Renal cortex interstitium (tissue), 11 donors: Measurements from ENCODE around the gene ZNF431. TPM values are rescaled to one million over a fixed set of nuclear protein-coding genes. Genes with fewer than 3 reads are reported as not detected.
A peak's percentile ranks its signal among the peaks of the same experiment; 100 is the strongest.
"Not testable (repeated sequence)": the region's sequence is repeated elsewhere in the genome, so short reads cannot be mapped to it uniquely, and the experiment has no call there.

Experiments used
- DNase-seq, 11 donors: peaks; one replicate each; pipeline ENCODE4 v3.0.0-alpha.2; 2013; ENCODE audit warnings: low read depth in 9 of 11, low spot score in 4 of 11; ENCODE audit errors: extremely low read depth in 1 of 11
- polyA plus RNA-seq, 3 donors: library from polyadenylated mRNA; unstranded; fragments of 120-200 nt; gene quantifications; one replicate each; pipeline ENCODE4 v1.2.1, GENCODE V29; 2013; ENCODE audit not compliant: insufficient read length in 3 of 3

The ZNF431 gene
- polyA plus RNA-seq, 3 donors, result 19.0 to 29.4 (median 23.6) TPM

- DNase-seq, result no peak
Measured at GRCh38 chr19:21133633-21134032, 8.2 kb upstream of the ZNF431 start.

GRCh38 chr19:21134934-21135366, 6.9 kb upstream of the ZNF431 start:
- DNase-seq, result no peak

DNA sequence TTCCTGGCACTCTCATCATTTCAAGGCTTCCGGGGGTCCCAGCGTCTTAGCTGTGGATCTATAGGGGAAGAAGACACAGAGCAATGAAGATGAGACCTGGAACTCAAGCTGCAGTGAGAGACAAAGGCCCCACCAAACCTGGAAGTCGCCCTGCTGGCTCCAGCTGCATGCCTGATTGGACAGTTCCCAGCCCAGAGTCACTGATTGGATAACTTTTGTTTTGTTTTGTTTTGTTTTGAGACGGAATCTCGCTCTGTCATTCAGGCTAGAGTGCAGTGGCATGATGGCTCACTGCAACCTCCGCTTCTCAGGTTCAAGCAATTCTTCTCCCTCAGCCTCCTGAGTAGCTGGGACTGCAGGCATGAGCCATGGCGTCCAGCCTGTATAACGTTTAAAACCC, 6.4 kb upstream of the ZNF431 start:
- no peak for DNase-seq

GRCh38 chr19:21138130-21138529, 3.7 kb upstream of the ZNF431 start:
- peak in 2 of 11 donors; percentile 5 to 28 for DNase-seq

DNA sequence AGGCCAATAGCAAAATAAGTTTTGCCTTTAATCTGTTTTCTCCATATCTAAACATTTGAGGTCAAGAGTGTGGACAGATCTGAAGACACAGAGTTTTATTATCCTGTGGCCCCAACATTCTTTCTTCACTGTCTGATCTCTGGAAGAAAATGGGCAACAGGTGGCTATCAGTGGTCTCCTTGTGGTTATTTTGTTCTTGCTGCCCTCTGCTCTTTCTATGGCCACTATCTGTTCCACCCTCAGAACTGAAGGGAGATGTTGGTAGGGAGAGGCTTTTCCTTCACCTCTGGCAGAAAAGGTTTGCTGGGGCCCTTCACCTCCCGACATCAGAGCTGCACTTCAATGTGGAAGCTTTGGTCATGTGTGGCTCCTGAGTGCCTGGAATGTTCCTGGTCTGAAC, 834 bp upstream of the ZNF431 start:
- not testable (repeated sequence) for DNase-seq

DNA sequence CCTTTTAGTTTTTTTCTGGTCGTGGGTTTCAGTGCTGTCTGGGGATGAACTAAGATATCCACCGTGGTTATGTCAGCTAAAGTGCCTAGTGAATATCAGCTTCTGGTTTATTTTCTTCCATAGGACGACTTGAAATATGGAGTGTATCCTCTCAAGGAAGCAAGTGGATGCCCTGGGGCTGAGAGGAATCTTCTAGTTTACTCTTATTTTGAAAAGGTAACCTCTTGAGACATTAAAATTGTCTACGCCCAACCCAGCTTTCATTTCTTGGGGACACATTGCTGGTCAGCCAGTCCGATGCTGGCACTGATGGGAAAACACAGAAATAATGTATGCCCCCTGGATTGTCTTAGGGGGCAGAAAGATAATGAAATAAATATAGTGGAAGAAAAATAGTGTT, 1.6 kb downstream of the ZNF431 start:
- DNase-seq, result no peak

GRCh38 chr19:21143854-21144253, 2.0 kb downstream of the ZNF431 start:
- DNase-seq, result no peak

GRCh38 chr19:21147540-21147939, 5.7 kb downstream of the ZNF431 start:
- no peak for DNase-seq

- no peak for DNase-seq
Measured at GRCh38 chr19:21148681-21149080, 6.8 kb downstream of the ZNF431 start.

DNA sequence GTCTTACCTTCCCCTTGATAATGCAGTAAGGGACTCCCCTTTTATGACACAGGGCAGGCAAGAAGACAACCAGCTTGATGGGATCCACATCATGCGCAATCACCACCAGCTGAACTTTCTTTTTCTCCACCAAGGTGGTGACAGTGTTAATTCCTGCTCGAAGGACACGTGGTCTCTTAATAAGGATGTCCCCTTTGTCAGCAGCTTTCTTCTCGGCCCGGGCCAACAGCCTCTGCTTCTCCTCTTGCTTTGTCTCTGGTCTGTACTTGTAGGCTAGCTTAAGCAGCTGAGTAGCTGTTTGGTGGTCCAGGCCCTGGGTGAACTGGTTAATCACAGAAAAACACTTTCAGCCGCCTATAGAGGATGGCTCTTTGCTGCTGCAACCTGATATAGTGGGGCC, 8.0 kb downstream of the ZNF431 start:
- DNase-seq, result no peak

- no peak for DNase-seq
Measured at GRCh38 chr19:21151460-21151859, 9.6 kb downstream of the ZNF431 start.

DNA sequence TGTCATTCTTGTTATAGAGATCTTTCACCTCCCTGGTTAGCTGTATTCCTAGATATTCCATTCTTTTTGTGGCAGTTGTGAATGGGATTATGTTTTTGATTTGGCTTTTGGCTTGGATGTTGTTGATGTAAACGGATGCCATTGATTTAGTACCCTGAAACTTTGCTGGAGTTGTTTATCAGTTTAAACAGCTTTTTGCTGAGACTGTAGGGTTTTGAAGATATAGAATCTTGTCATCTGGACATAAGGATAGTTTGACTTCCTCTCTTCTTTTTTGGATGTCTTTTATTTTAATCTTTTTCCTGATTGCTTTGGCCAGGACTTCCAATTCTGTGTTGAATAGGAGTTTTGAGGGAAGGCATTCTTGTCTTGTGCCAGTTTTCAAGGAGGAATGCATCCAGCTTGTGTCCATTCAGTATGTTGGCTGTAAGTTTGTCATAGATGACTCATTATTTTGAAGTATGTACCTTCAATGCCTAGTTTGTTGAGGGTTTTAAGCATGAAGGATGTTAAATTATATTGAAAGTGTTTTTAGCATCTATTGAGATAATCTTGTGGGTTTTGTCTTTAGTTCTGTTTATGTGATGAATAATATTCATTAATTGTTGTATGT, 16.8 kb downstream of the ZNF431 start:
- DNase-seq, result no peak

DNA sequence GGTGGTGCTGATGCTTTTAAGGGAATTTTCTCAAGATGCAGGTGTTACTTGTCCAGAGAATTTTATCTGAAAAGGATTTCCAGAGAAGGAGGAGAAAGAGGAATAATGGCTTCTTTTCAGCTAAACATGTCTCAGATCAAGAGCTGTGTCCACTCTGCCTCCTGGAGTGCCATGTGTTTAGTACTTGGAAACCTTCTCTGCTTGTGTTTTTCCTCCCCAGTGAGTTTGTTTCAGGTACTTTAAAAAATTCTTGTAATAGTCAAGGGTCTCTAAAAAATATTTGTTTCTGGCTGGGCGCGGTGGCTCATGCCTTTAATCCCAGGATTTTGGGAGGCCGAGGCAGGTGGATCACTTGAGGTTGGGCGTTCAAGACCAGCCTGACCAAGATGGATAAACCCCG, 22.7 kb downstream of the ZNF431 start:
- no peak for DNase-seq

GRCh38 chr19:21166436-21166835, 24.6 kb downstream of the ZNF431 start:
- DNase-seq, result no peak

DNA sequence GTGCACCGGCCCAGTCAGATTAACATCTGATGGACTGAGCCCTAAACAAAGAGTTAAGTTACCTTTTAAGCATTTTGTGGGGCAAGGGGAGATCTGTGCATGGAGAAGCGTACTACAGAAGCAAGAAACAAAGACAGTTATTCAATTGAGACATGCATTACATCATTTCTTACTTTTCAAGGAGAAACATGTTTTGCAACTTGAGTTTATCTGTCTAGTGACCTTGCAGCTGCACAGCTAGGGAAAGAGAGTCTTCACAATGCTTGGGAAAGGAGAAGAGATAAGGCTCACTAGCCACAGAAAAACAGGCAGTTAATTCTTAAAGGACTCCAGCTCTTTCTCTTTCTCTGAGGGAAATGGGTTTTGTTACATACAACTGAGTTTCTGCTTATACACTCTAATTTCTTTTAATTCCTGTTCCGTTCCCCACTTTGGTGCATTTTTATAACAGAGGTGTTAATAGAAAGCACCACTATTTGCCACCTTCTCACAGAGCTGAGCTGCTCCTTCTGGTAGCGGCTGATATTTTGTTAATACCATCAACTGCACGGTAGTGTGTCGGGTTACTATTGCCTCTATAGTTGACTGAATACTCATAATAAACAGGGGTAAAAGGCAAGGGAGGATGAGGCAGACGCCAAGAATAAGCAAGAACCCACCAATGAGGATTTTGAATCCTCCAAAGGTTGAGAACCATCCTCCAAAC, 55.9 kb downstream of the ZNF431 start:
- DNase-seq, result peak in 1 of 11 donors; percentile 4

GRCh38 chr19:21202865-21203494, 61.1 kb downstream of the ZNF431 start:
- peak; percentile 26 to 56 (median 39) for DNase-seq

- no peak for DNase-seq
Measured at GRCh38 chr19:21210037-21210621, 68.3 kb downstream of the ZNF431 start.

- no peak for DNase-seq
Measured at GRCh38 chr19:21221693-21222092, 79.9 kb downstream of the ZNF431 start.

GRCh38 chr19:21229938-21230337, 88.1 kb downstream of the ZNF431 start:
- DNase-seq, result not testable (repeated sequence)

DNA sequence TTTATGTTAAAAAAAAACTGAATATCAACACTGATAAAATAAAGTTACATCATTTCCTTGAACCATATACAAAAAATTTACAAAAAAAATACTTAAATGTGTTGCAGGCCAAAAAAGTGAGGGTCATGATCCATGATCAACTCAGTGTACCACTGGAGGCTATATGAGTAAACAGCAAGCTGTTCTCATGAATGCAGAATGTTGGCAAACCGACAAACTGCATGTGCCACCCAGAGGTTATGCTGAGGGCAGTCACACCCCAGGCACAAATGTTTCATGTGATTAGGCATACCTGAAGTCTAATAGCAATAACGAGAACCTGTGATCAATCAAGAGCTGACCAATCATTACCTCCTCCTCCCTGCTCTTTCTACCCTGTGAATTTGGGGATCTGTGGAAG, 91.9 kb downstream of the ZNF431 start:
- DNase-seq, result no peak
